SK-N-SH (cell line): ENCODE measurements around the gene FRMD8. TPM values are rescaled to one million over a fixed set of nuclear protein-coding genes. Genes with fewer than 3 reads are reported as not detected.
A peak's percentile ranks its signal among the peaks of the same experiment; 100 is the strongest.

Experiments used
- CTCF ChIA-PET: fragments of 300-600, 350-600 bp; formaldehyde crosslinking; extraction: SDS; loops from one replicate; lab custom pipeline; 2021; lab: Yijun Ruan, JAX
- POLR2A ChIA-PET: fragments of 350-600 bp; sonication (Branson Sonifier 250); formaldehyde crosslinking; extraction: SDS; loops from one replicate; lab custom pipeline; 2020; ENCODE audit warnings: antibody characterized with exemption, inconsistent platforms; lab: Yijun Ruan, JAX
- DNase-seq: peaks from one replicate; pipeline ENCODE4 v3.0.0; 2012
- H2AFZ ChIP-seq: fragments of 200-600 bp; sonication (generic); 2 replicates; pipeline ENCODE4 v1.8.1; 2016; ENCODE audit warnings: antibody characterized with exemption, mild to moderate bottlenecking, low read depth
- H3F3A ChIP-seq: fragments of 200-600 bp; sonication (generic); replicated peaks from 2 replicates; pipeline ENCODE3; 2016; ENCODE audit warnings: antibody characterized with exemption, mild to moderate bottlenecking; ENCODE audit not compliant: insufficient read depth
- H3K27ac ChIP-seq, 2 experiments: fragments of 200-500 bp in 1 of 2; fragments of 200-600 bp in 1 of 2; sonication (Bioruptor generic) in 1 of 2; sonication (generic), shearing (Covaris generic) in 1 of 2; 2 replicates each; pipeline versions ENCODE4 v1.5.1 to v1.6.1; 2014 to 2016; ENCODE audit warnings: low read depth in 2 of 2, inconsistent platforms in 1 of 2, low read length in 1 of 2, mild to moderate bottlenecking in 1 of 2, mixed read lengths in 1 of 2
- H3K27me3 ChIP-seq: fragments of 200-600 bp; sonication (generic), shearing (Covaris generic); 2 replicates; pipeline ENCODE4 v1.6.1; 2016; ENCODE audit warnings: mixed run types; ENCODE audit not compliant: insufficient read depth
- H3K36me3 ChIP-seq, 2 experiments: fragments of 200-500 bp in 1 of 2; fragments of 200-600 bp in 1 of 2; sonication (Bioruptor generic) in 1 of 2; sonication (generic) in 1 of 2; replicated peaks in 1 of 2; 2 replicates each; pipeline versions ENCODE3 to v1.5.1; 2014 to 2016; ENCODE audit warnings: low read length in 1 of 2, mild to moderate bottlenecking in 1 of 2; ENCODE audit not compliant: insufficient read depth in 2 of 2, control insufficient read depth in 1 of 2
- H3K4me1 ChIP-seq, 2 experiments: fragments of 200-500 bp in 1 of 2; fragments of 200-600 bp in 1 of 2; sonication (Bioruptor generic) in 1 of 2; sonication (generic), shearing (Covaris generic) in 1 of 2; 2 replicates each; pipeline versions ENCODE4 v1.5.1 to v1.6.1; 2014 to 2016; ENCODE audit warnings: low read depth in 1 of 2, low read length in 1 of 2, mixed run types in 1 of 2; ENCODE audit not compliant: insufficient read depth in 2 of 2, control insufficient read depth in 1 of 2
- H3K4me2 ChIP-seq: fragments of 200-600 bp; sonication (generic), shearing (Covaris generic); 2 replicates; pipeline ENCODE4 v1.6.1; 2017; ENCODE audit warnings: mixed run types
- H3K4me3 ChIP-seq, 2 experiments: fragments of 200-500 bp in 1 of 2; fragments of 200-600 bp in 1 of 2; sonication (Bioruptor generic) in 1 of 2; sonication (generic), shearing (Covaris generic) in 1 of 2; 2 replicates each; pipeline versions ENCODE4 v1.5.1 to v1.8.1; 2014 to 2016; ENCODE audit warnings: low read depth in 2 of 2, inconsistent platforms in 1 of 2, low read length in 1 of 2, mild to moderate bottlenecking in 1 of 2, mixed read lengths in 1 of 2, moderate library complexity in 1 of 2
- H3K79me2 ChIP-seq: fragments of 200-600 bp; sonication (generic); 2 replicates; pipeline ENCODE4 v1.8.1; 2017; ENCODE audit warnings: mild to moderate bottlenecking; ENCODE audit not compliant: insufficient read depth
- H3K9ac ChIP-seq: fragments of 200-600 bp; sonication (generic); 2 replicates; pipeline ENCODE4 v1.6.1; 2017; ENCODE audit warnings: mixed run types
- H3K9me2 ChIP-seq: fragments of 200-600 bp; sonication (generic); 2 replicates; pipeline ENCODE4 v1.6.1; 2017; ENCODE audit warnings: mixed run types
- H3K9me3 ChIP-seq: fragments of 200-600 bp; sonication (generic); 2 replicates; pipeline ENCODE4 v1.6.1; 2017; ENCODE audit warnings: mixed run types, mild to moderate bottlenecking, moderate library complexity
- H4K20me1 ChIP-seq: fragments of 200-600 bp; sonication (generic); 2 replicates; pipeline ENCODE4 v1.6.1; 2017; ENCODE audit warnings: mild to moderate bottlenecking, mixed run types; ENCODE audit not compliant: insufficient read depth
- CTCF ChIP-seq: fragments of 200-600 bp; sonication (generic); IDR thresholded peaks from 2 replicates; pipeline ENCODE4 v1.6.1; 2017; ENCODE audit warnings: antibody characterized with exemption, mild to moderate bottlenecking, moderate library complexity
- GABPA ChIP-seq: IDR thresholded peaks from 2 replicates; pipeline ENCODE4 v1.4.0; 2012; ENCODE audit warnings: low read depth, mild to moderate bottlenecking
- JUND ChIP-seq: IDR thresholded peaks from 2 replicates; pipeline ENCODE4 v1.4.0; 2012
- NRF1 ChIP-seq: IDR thresholded peaks from 2 replicates; pipeline ENCODE4 v1.6.1; 2012; ENCODE audit warnings: low read depth, mild to moderate bottlenecking, low read length
- POLR2AphosphoS5 ChIP-seq: IDR thresholded peaks from 2 replicates; pipeline ENCODE4 v1.6.1; 2012; ENCODE audit warnings: low read depth, low read length
- SIN3A ChIP-seq: IDR thresholded peaks from 2 replicates; pipeline ENCODE4 v1.6.1; 2012; ENCODE audit warnings: low read depth, mild to moderate bottlenecking, low read length, moderate library complexity, borderline replicate concordance
- SMC3 ChIP-seq: IDR thresholded peaks from 2 replicates; pipeline ENCODE4 v1.6.1; 2012; ENCODE audit warnings: low read depth, low read length, improper control_type of control experiment
- USF2 ChIP-seq: fragments of 150-350 bp; IDR thresholded peaks from 2 replicates; pipeline ENCODE4 v1.6.1; 2017; ENCODE audit warnings: antibody characterized with exemption, low read length, low read depth, borderline replicate concordance
- whole genome bisulfite sequencing: methylation state at CpG from one replicate; pipeline ENCODE4 v1.1.6; 2017; ENCODE audit warnings: low lambda C conversion rate; 5-methylcytosine and 5-hydroxymethylcytosine counted together
- polyA plus RNA-seq, 3 experiments: library from polyadenylated mRNA; depleted of rRNA; stranded (reverse); fragments of >200 nt; gene quantifications; 2 replicates each; pipeline ENCODE4 v1.2.3, GENCODE V29; 2012
- TF ChIP-seq, protein P1 (sequence below): IDR thresholded peaks from 2 replicates; pipeline ENCODE4 v1.4.0; 2012; ENCODE audit warnings: low read depth

FRMD8 gene
- polyA plus RNA-seq, 1 of the 3 experiments (the other 2 are of a cell fraction), result 19.0 TPM

GRCh38 chr11:65435411-65435931 lies 49.0 kb downstream of the FRMD8 start:
- TF ChIP-seq USF2 (no peak), CTCF (no peak), SMC3 (no peak), NRF1 (no peak), JUND (no peak), POLR2AphosphoS5 (peak; percentile 6; the same call in 1 of the 2 replicates)
- TF ChIP-seq, protein P1, sequence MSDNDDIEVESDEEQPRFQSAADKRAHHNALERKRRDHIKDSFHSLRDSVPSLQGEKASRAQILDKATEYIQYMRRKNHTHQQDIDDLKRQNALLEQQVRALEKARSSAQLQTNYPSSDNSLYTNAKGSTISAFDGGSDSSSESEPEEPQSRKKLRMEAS, result no peak
- 82% methylated on average over 6 of the region's 9 CpGs for WGBS
- POLR2A ChIA-PET, result interaction anchor here (0.6 to 2.6 kb wide), 2 partner anchors 13 to 62 kb away, joined by 4 to 10 read pairs; partner anchors contain the start of gene NEAT1

GRCh38 chr11:65435981-65436411 lies 49.6 kb downstream of the FRMD8 start:
- Histone ChIP-seq H3K4me2 (peak overlapping the region; percentile 63), H3K36me3 (peaks cover 59 to 96% of the 10 kb centered on the region in 2 experiments), H3K4me3 (peak overlapping the region; percentile 32 to 77; a peak in 3 of 4 replicates), H2AFZ (no peak overlapping the region), H3K79me2 (peaks cover 99% of the 10 kb centered on the region), H3K4me1 (peaks cover 8 to 12% of the 10 kb centered on the region in 2 experiments; a peak in 3 of 4 replicates), H3K9me3 (no peaks in the 10 kb centered on the region), H3F3A (peaks cover 99% of the 10 kb centered on the region), H3K9me2 (no peaks in the 10 kb centered on the region), H4K20me1 (peaks cover 99% of the 10 kb centered on the region), H3K27ac (peak overlapping the region; percentile 43 to 100; a peak in 3 of 4 replicates), H3K27me3 (no peaks in the 10 kb centered on the region), H3K9ac (peak overlapping the region; percentile 98; the same call in 1 of the 2 replicates)
- POLR2A ChIA-PET, result interaction anchor here (0.6 to 2.6 kb wide), 2 partner anchors 13 to 61 kb away, joined by 4 to 10 read pairs; partner anchors contain the start of gene NEAT1
- no peak for DNase-seq
- CTCF ChIA-PET, result interaction anchor here (1.2 kb wide), 1 partner anchor 44 kb away, joined by 3 read pairs; no protein-coding TSS in a partner anchor
- 0 out of 2 replicates have a peak, but pooled peaks have one; percentile 11 for TF ChIP-seq SIN3A
- TF ChIP-seq GABPA, result no peak
- WGBS, result 96% methylated on average over 4 of the region's 8 CpGs

More at GRCh38 chr11:65435411-65435931, 49.0 kb downstream of the FRMD8 start:
- peaks cover 99% of the 10 kb centered on the region for H4K20me1 ChIP-seq
- H3K4me2 ChIP-seq, result peak overlapping the region; percentile 63
- peaks cover 8 to 12% of the 10 kb centered on the region in 2 experiments; a peak in 3 of 4 replicates for H3K4me1 ChIP-seq
- DNase-seq, result no peak
- peak overlapping the region; percentile 34 to 100; a peak in 3 of 4 replicates for H3K27ac ChIP-seq
- H3K9me2 ChIP-seq, result no peaks in the 10 kb centered on the region
- H3K4me3 ChIP-seq, result peak overlapping the region; percentile 32 to 77; a peak in 2 of 4 replicates
- no peaks in the 10 kb centered on the region for H3K27me3 ChIP-seq
- H3K36me3 ChIP-seq, result peaks cover 63 to 98% of the 10 kb centered on the region in 2 experiments
- peak overlapping the region; percentile 98; the same call in 1 of the 2 replicates for H3K9ac ChIP-seq
- peaks cover 99% of the 10 kb centered on the region for H3F3A ChIP-seq
- H3K9me3 ChIP-seq, result no peaks in the 10 kb centered on the region
- peaks cover 99% of the 10 kb centered on the region for H3K79me2 ChIP-seq
- CTCF ChIA-PET, result no interaction called here
- H2AFZ ChIP-seq, result no peak overlapping the region
